HEK293T (cell line): ENCODE measurements around the gene C9orf85.

Source experiments
- ARNT ChIP-seq: fragments of 450-650 bp; IDR thresholded peaks from 2 replicates; pipeline ENCODE4 v1.6.1; 2017; ENCODE audit warnings: mild to moderate bottlenecking
- TARDBP ChIP-seq: fragments of 450-650 bp; IDR thresholded peaks from 2 replicates; pipeline ENCODE4 v1.6.1; 2016

DNA sequence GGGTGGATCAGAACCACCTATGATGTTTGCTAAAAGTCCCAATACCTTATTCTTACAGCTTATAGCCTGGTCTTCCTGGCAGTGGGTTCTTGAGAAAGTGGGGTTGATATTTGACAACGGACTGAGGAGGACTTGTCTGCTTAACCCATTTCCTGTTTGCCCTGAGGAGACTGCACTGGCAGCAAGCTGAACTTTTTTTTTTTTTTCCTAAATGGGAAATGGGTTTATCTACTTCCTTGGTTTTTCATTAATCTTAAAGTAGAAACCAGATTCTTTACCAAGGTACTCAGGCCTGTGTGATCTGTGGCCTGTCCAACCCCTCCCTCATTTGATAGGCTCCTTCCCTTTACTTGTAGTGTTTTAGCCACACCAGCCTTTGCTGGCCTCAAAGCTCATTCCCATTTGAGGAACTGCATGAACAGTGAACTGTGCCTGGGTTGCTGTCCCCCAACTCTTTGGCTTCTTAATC lies 101.9 kb downstream of the C9orf85 start:
- TF ChIP-seq ARNT (no peak), TARDBP (no peak)
